ENCODE data around the gene TMEM184B. TPM values are rescaled to one million over a fixed set of nuclear protein-coding genes. Genes with fewer than 3 reads are reported as not detected.

TMEM184B gene
- total and polyA plus RNA-seq, 2 experiments from 2014 or later: 42.2 to 95.1 TPM

- no peak for TF ChIP-seq JUNB (IDR thresholded peaks at IDR 0.05; ENCODE audit: unreplicated experiment)
These were observed 26.9 kb upstream of the TMEM184B start (continued) for GRCh38 chr22:38299770-38300102.

DNA sequence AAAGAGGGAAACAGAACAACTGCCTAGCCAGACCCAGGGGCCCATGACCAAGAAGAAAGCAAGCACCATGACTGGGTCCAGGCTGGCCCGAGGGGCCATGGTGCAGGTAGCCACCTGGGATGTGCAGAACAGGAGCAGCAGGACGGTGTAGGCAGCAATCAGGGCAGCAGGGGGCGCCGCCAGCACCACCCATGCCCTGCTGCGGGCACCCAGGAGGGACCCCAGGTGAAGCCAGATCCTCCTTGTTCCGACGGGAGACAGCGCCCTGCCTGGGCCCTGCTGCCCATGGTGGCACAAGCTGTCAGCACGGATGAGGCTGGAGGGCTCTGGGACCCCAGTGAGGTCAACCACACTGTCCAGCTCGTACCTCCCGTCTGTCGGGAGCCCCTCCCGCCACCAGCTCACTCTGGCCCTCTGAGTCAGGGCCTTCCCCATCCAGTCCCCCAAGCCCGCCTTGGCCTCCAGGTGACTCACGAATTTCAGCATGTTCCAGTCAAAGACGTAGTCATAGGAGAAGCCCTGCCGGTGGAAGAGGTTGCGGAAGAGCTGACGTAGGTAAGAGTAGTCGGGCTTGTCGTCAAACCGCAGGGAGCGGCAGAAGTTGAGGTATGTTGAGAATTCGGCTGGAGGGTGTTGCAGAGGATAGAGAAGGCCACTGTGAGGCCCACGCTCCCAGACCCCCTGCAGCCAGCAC, 25.6 kb upstream of the TMEM184B start:
- H3K9me2 ChIP-seq (ENCODE audit: insufficient read depth): no peaks in the 10 kb centered on the region
- no peaks in the 10 kb centered on the region; the same call in 1 of the 3 replicates for H3K4me1 Mint-ChIP-seq
- peaks cover 10% of the 10 kb centered on the region for H3K27me3 Mint-ChIP-seq (ENCODE audit: insufficient read depth, low read depth, poor library complexity)
- peaks cover 38% of the 10 kb centered on the region for H3K79me2 ChIP-seq (replicated peaks; ENCODE audit: insufficient read depth)
- no peak overlapping the region for H3K4me3 ChIP-seq
- peaks cover 58% of the 10 kb centered on the region for H3K36me3 ChIP-seq (ENCODE audit: insufficient read depth)
- H3K4me1 ChIP-seq (ENCODE audit: insufficient read depth): no peaks in the 10 kb centered on the region
- no peaks in the 10 kb centered on the region for H3K9me3 Mint-ChIP-seq
- TF ChIP-seq CTCF (conservative IDR thresholded peaks at IDR 0.05; ENCODE audit: low read depth in 2 of 2): peak; percentile 59 to 80
- no peak for TF ChIP-seq NANOG (IDR thresholded peaks at IDR 0.05; ENCODE audit: borderline replicate concordance)
- DNase-seq (ENCODE audit: low spot score) (peak; percentile 53), ATAC-seq (peak; percentile 81)
- peaks cover 58% of the 10 kb centered on the region for H4K20me1 ChIP-seq (replicated peaks; ENCODE audit: insufficient read depth)
- H2AFZ ChIP-seq: no peak overlapping the region
- H3K27ac ChIP-seq (ENCODE audit: low read depth): no peak overlapping the region
- H3K4me3 Mint-ChIP-seq: no peak overlapping the region
- H3K36me3 Mint-ChIP-seq (ENCODE audit: low read depth): peaks cover 95% of the 10 kb centered on the region
- H3K27me3 ChIP-seq (ENCODE audit: insufficient read depth): no peaks in the 10 kb centered on the region
- H3K27ac Mint-ChIP-seq: no peak overlapping the region
- peaks cover 45% of the 10 kb centered on the region; the same call in 1 of the 2 replicates for H3F3A ChIP-seq (replicated peaks; ENCODE audit: low read depth)
- H3K4me2 ChIP-seq: no peak overlapping the region

- peaks cover 44% of the 10 kb centered on the region for H4K20me1 ChIP-seq (replicated peaks; ENCODE audit: insufficient read depth)
- peaks cover 90% of the 10 kb centered on the region for H3K36me3 Mint-ChIP-seq (ENCODE audit: low read depth)
- H3F3A ChIP-seq (replicated peaks; ENCODE audit: low read depth): peaks cover 46% of the 10 kb centered on the region; the same call in 1 of the 2 replicates
- no peak overlapping the region for H2AFZ ChIP-seq
- peaks cover 5% of the 10 kb centered on the region for H3K4me1 Mint-ChIP-seq
- H3K9me2 ChIP-seq (ENCODE audit: insufficient read depth): no peaks in the 10 kb centered on the region
- H3K4me1 ChIP-seq (ENCODE audit: insufficient read depth): no peaks in the 10 kb centered on the region; the same call in 1 of the 2 replicates
- H3K36me3 ChIP-seq (ENCODE audit: insufficient read depth): peaks cover 45% of the 10 kb centered on the region
- H3K4me3 ChIP-seq: no peak overlapping the region
- peaks cover 20% of the 10 kb centered on the region; the same call in 1 of the 2 replicates for H3K79me2 ChIP-seq (replicated peaks; ENCODE audit: insufficient read depth)
- H3K4me2 ChIP-seq: no peak overlapping the region
- H3K27me3 Mint-ChIP-seq (ENCODE audit: insufficient read depth, low read depth, poor library complexity): peaks cover 15% of the 10 kb centered on the region
- H3K27ac Mint-ChIP-seq: no peak overlapping the region
- no peaks in the 10 kb centered on the region for H3K27me3 ChIP-seq (ENCODE audit: insufficient read depth)
- ATAC-seq (no peak), DNase-seq (ENCODE audit: low spot score) (no peak)
- no peak overlapping the region; the same call in 1 of the 2 replicates for H3K27ac ChIP-seq (ENCODE audit: low read depth)
- H3K9me3 Mint-ChIP-seq: no peaks in the 10 kb centered on the region
- H3K4me3 Mint-ChIP-seq: no peak overlapping the region
- TF ChIP-seq EZH2phosphoT487 (IDR thresholded peaks at IDR 0.05; ENCODE audit: unreplicated experiment): no peak
- TF ChIP-seq EZH2 (IDR thresholded peaks at IDR 0.05; ENCODE audit: low read depth, unreplicated experiment): no peak
- no peak for TF ChIP-seq JUNB (IDR thresholded peaks at IDR 0.05; ENCODE audit: unreplicated experiment)
- no peak; the same call in none of the 2 replicates for TF ChIP-seq POLR2AphosphoS5 (IDR thresholded peaks at IDR 0.05; ENCODE audit: low read depth)
- TF ChIP-seq ETS1 (IDR thresholded peaks at IDR 0.05): no peak
- TF ChIP-seq, protein P1, sequence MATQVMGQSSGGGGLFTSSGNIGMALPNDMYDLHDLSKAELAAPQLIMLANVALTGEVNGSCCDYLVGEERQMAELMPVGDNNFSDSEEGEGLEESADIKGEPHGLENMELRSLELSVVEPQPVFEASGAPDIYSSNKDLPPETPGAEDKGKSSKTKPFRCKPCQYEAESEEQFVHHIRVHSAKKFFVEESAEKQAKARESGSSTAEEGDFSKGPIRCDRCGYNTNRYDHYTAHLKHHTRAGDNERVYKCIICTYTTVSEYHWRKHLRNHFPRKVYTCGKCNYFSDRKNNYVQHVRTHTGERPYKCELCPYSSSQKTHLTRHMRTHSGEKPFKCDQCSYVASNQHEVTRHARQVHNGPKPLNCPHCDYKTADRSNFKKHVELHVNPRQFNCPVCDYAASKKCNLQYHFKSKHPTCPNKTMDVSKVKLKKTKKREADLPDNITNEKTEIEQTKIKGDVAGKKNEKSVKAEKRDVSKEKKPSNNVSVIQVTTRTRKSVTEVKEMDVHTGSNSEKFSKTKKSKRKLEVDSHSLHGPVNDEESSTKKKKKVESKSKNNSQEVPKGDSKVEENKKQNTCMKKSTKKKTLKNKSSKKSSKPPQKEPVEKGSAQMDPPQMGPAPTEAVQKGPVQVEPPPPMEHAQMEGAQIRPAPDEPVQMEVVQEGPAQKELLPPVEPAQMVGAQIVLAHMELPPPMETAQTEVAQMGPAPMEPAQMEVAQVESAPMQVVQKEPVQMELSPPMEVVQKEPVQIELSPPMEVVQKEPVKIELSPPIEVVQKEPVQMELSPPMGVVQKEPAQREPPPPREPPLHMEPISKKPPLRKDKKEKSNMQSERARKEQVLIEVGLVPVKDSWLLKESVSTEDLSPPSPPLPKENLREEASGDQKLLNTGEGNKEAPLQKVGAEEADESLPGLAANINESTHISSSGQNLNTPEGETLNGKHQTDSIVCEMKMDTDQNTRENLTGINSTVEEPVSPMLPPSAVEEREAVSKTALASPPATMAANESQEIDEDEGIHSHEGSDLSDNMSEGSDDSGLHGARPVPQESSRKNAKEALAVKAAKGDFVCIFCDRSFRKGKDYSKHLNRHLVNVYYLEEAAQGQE (IDR thresholded peaks at IDR 0.05; ENCODE audit: unreplicated experiment): no peak
- TF ChIP-seq ZNF331 (CRISPR knock-in tag; IDR thresholded peaks at IDR 0.05; ENCODE audit: low read depth): no peak
- no peak for TF ChIP-seq NANOG (IDR thresholded peaks at IDR 0.05; ENCODE audit: borderline replicate concordance)
These were observed 23.6 kb upstream of the TMEM184B start for GRCh38 chr22:38296372-38296771.

Measured in GM23338 (cell line).